GM19324 (cell line): ENCODE data around the gene EPN3.

ENCODE experiments used
- ATAC-seq: cut with Tn5 transposase; IDR thresholded peaks from one replicate; pipeline ENCODE4 v1.9.1; 2021; ENCODE audit warnings: mild to moderate bottlenecking, moderate library complexity; ENCODE audit not compliant: unreplicated experiment, low FRiP score

Gene EPN3

GRCh38 chr17:50508573-50509460 is 23.7 kb upstream of the EPN3 start:
- ATAC-seq: no peak

- ATAC-seq: no peak
Observed at GRCh38 chr17:50511058-50511457, 21.5 kb upstream of the EPN3 start.

GRCh38 chr17:50513495-50513894 is 19.0 kb upstream of the EPN3 start:
- ATAC-seq: no peak

- ATAC-seq: no peak
Observed at GRCh38 chr17:50514388-50514787, 18.1 kb upstream of the EPN3 start.

- ATAC-seq: no peak
Observed at GRCh38 chr17:50514936-50515702, 17.4 kb upstream of the EPN3 start.

- ATAC-seq: no peak
Observed at GRCh38 chr17:50517011-50517410, 15.5 kb upstream of the EPN3 start.

GRCh38 chr17:50517504-50518383 is 14.8 kb upstream of the EPN3 start:
- ATAC-seq: no peak

- ATAC-seq: no peak
Observed at GRCh38 chr17:50518384-50519023, 14.0 kb upstream of the EPN3 start.

GRCh38 chr17:50519141-50519834 is 13.2 kb upstream of the EPN3 start:
- no peak for ATAC-seq

- no peak for ATAC-seq
Observed at GRCh38 chr17:50520483-50520882, 12.1 kb upstream of the EPN3 start.

- ATAC-seq: no peak
Observed at GRCh38 chr17:50521514-50521913, 11.0 kb upstream of the EPN3 start.

GRCh38 chr17:50522766-50523165 is 9.8 kb upstream of the EPN3 start:
- ATAC-seq: no peak

- no peak for ATAC-seq
Observed at GRCh38 chr17:50523208-50523607, 9.3 kb upstream of the EPN3 start.

GRCh38 chr17:50524838-50525237 is 7.7 kb upstream of the EPN3 start:
- no peak for ATAC-seq

GRCh38 chr17:50527155-50527762 is 5.3 kb upstream of the EPN3 start:
- ATAC-seq: no peak

- no peak for ATAC-seq
Observed at GRCh38 chr17:50527949-50528474, 4.5 kb upstream of the EPN3 start.

GRCh38 chr17:50529849-50530248 is 2.7 kb upstream of the EPN3 start:
- no peak for ATAC-seq

- no peak for ATAC-seq
Observed at GRCh38 chr17:50531428-50532025, 1.0 kb upstream of the EPN3 start.

- no peak for ATAC-seq
Observed at GRCh38 chr17:50533185-50533584, 650 bp downstream of the EPN3 start.
